WTC11 (cell line): ENCODE measurements around the gene CLEC1A. TPM values are rescaled to one million over a fixed set of nuclear protein-coding genes. Genes with fewer than 3 reads are reported as not detected.

Experiments
- ATAC-seq: fragments of 200-7000 bp; cut with Tn5 transposase; 2 replicates; pipeline ENCODE4 v1.10.0; 2021; ENCODE audit warnings: mild to moderate bottlenecking, moderate library complexity
- CTCF ChIA-PET: fragments of 300-600 bp; sonication (Branson Sonifier 250); formaldehyde crosslinking; loops from one replicate; lab custom pipeline; 2021; ENCODE audit warnings: antibody characterized with exemption; lab: Charles Lee
- POLR2A ChIA-PET: fragments of 350-600 bp; sonication (Branson Sonifier 250); formaldehyde crosslinking; loops from one replicate; lab custom pipeline; 2021; ENCODE audit warnings: antibody characterized with exemption; lab: Charles Lee
- DNase-seq: peaks from one replicate; pipeline ENCODE4 v3.0.0; 2021; ENCODE audit warnings: low spot score
- H3K27ac Mint-ChIP-seq: 2 replicates; pipeline ENCODE4 v1.8.0; 2021; ENCODE audit warnings: mixed read lengths
- H3K27me3 Mint-ChIP-seq: 2 replicates; pipeline ENCODE4 v1.8.0; 2021; ENCODE audit warnings: low read depth, mild to moderate bottlenecking, moderate library complexity, mixed read lengths
- H3K36me3 Mint-ChIP-seq: 2 replicates; pipeline ENCODE4 v1.8.0; 2021; ENCODE audit warnings: mixed read lengths
- H3K4me1 Mint-ChIP-seq: 2 replicates; pipeline ENCODE4 v1.8.0; 2022; ENCODE audit warnings: mixed read lengths
- H3K4me3 Mint-ChIP-seq: 2 replicates; pipeline ENCODE4 v1.8.0; 2021; ENCODE audit warnings: mild to moderate bottlenecking, moderate library complexity, mixed read lengths
- H3K9me3 Mint-ChIP-seq: 2 replicates; pipeline ENCODE4 v1.8.0; 2021; ENCODE audit warnings: mixed read lengths
- ETV6 ChIP-seq: sonication (generic); formaldehyde crosslinking; IDR thresholded peaks from 2 replicates; pipeline ENCODE4 v1.8.1; 2022; ENCODE audit warnings: mild to moderate bottlenecking, missing genetic modification reagents
- FOXJ3 ChIP-seq: sonication (generic); formaldehyde crosslinking; IDR thresholded peaks from 2 replicates; pipeline ENCODE4 v1.9.0; 2021; ENCODE audit warnings: missing genetic modification reagents, mild to moderate bottlenecking, borderline replicate concordance
- JAZF1 ChIP-seq: fragments of 250-450 bp; sonication (Bioruptor Pico); IDR thresholded peaks from 2 replicates; pipeline ENCODE4 v1.9.0; 2021; ENCODE audit warnings: moderate library complexity, mild to moderate bottlenecking, inconsistent platforms
- KAT7 ChIP-seq: sonication (generic); formaldehyde crosslinking; IDR thresholded peaks from 2 replicates; pipeline ENCODE4 v1.8.1; 2023; ENCODE audit warnings: missing genetic modification reagents, mild to moderate bottlenecking, borderline replicate concordance
- NR1H2 ChIP-seq: sonication (generic); formaldehyde crosslinking; IDR thresholded peaks from 2 replicates; pipeline ENCODE4 v1.9.0; 2021; ENCODE audit warnings: mild to moderate bottlenecking, moderate library complexity, missing genetic modification reagents
- SP1 ChIP-seq: sonication (generic); formaldehyde crosslinking; conservative IDR thresholded peaks from 2 replicates; pipeline ENCODE4 v1.8.1; 2022; ENCODE audit warnings: missing genetic modification reagents
- ZNF396 ChIP-seq: fragments of 250-450 bp; sonication (Bioruptor Pico); IDR thresholded peaks from 2 replicates; pipeline ENCODE4 v1.8.0; 2021; ENCODE audit warnings: mild to moderate bottlenecking, moderate library complexity, borderline replicate concordance
- total RNA-seq: library from RNA; stranded (reverse); gene quantifications from 3 replicates; pipeline ENCODE4 v1.2.3, GENCODE V29; 2021
- TF ChIP-seq, protein P1 (sequence below): sonication (generic); formaldehyde crosslinking; IDR thresholded peaks from 2 replicates; pipeline ENCODE4 v1.8.1; 2022; ENCODE audit warnings: low read depth, missing genetic modification reagents, borderline replicate concordance
- TF ChIP-seq, protein P2 (sequence below): fragments of 250-450 bp; sonication (Bioruptor Pico); IDR thresholded peaks from 2 replicates; pipeline ENCODE4 v1.9.0; 2021; ENCODE audit warnings: mild to moderate bottlenecking, borderline replicate concordance
- TF ChIP-seq, protein P3 (sequence below): sonication (generic); formaldehyde crosslinking; IDR thresholded peaks from 2 replicates; pipeline ENCODE4 v1.8.1; 2023; ENCODE audit warnings: mild to moderate bottlenecking, missing genetic modification reagents
- TF ChIP-seq, protein P4 (sequence below): sonication (generic); formaldehyde crosslinking; IDR thresholded peaks from 2 replicates; pipeline ENCODE4 v1.8.1; 2023; ENCODE audit warnings: mild to moderate bottlenecking, missing genetic modification reagents, moderate library complexity
- TF ChIP-seq, protein P5 (sequence below): sonication (generic); formaldehyde crosslinking; IDR thresholded peaks from 2 replicates; pipeline ENCODE4 v1.8.0; 2022; ENCODE audit warnings: missing genetic modification reagents
- TF ChIP-seq, protein P6 (sequence below): fragments of 250-450 bp; sonication (Bioruptor Pico); IDR thresholded peaks from 2 replicates; pipeline ENCODE4 v1.9.0; 2021; ENCODE audit warnings: mild to moderate bottlenecking

Gene CLEC1A
- total RNA-seq, 1 experiment from 2014 or later: not detected

DNA sequence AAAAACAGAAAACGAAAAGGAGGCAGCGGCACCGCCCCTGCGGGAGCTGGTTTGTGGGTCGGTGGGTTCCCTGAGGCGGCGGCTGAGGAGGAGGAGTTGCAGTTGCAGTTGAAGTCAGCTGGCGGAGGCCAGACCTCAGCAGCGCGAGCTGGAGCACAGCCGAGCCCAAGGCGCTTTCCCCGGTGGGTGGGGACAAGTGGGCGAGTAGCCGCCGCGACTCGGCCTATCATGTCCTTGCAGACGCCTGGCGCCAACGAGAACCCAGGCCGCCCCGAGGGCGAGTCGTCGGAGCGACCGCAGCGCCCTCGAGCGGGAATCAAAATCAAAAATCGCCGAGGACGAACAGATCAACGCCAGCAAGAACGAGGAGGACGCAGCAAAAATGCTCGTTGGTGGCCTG, 12.7 kb upstream of the CLEC1A start (continued):
- TF ChIP-seq, protein P1, sequence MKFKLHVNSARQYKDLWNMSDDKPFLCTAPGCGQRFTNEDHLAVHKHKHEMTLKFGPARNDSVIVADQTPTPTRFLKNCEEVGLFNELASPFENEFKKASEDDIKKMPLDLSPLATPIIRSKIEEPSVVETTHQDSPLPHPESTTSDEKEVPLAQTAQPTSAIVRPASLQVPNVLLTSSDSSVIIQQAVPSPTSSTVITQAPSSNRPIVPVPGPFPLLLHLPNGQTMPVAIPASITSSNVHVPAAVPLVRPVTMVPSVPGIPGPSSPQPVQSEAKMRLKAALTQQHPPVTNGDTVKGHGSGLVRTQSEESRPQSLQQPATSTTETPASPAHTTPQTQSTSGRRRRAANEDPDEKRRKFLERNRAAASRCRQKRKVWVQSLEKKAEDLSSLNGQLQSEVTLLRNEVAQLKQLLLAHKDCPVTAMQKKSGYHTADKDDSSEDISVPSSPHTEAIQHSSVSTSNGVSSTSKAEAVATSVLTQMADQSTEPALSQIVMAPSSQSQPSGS (CRISPR knock-in tag): no peak
- TF ChIP-seq ETV6 (CRISPR knock-in tag): no peak
- TF ChIP-seq, protein P2, sequence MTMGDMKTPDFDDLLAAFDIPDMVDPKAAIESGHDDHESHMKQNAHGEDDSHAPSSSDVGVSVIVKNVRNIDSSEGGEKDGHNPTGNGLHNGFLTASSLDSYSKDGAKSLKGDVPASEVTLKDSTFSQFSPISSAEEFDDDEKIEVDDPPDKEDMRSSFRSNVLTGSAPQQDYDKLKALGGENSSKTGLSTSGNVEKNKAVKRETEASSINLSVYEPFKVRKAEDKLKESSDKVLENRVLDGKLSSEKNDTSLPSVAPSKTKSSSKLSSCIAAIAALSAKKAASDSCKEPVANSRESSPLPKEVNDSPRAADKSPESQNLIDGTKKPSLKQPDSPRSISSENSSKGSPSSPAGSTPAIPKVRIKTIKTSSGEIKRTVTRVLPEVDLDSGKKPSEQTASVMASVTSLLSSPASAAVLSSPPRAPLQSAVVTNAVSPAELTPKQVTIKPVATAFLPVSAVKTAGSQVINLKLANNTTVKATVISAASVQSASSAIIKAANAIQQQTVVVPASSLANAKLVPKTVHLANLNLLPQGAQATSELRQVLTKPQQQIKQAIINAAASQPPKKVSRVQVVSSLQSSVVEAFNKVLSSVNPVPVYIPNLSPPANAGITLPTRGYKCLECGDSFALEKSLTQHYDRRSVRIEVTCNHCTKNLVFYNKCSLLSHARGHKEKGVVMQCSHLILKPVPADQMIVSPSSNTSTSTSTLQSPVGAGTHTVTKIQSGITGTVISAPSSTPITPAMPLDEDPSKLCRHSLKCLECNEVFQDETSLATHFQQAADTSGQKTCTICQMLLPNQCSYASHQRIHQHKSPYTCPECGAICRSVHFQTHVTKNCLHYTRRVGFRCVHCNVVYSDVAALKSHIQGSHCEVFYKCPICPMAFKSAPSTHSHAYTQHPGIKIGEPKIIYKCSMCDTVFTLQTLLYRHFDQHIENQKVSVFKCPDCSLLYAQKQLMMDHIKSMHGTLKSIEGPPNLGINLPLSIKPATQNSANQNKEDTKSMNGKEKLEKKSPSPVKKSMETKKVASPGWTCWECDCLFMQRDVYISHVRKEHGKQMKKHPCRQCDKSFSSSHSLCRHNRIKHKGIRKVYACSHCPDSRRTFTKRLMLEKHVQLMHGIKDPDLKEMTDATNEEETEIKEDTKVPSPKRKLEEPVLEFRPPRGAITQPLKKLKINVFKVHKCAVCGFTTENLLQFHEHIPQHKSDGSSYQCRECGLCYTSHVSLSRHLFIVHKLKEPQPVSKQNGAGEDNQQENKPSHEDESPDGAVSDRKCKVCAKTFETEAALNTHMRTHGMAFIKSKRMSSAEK (CRISPR knock-in tag): no peak
- TF ChIP-seq, protein P3, sequence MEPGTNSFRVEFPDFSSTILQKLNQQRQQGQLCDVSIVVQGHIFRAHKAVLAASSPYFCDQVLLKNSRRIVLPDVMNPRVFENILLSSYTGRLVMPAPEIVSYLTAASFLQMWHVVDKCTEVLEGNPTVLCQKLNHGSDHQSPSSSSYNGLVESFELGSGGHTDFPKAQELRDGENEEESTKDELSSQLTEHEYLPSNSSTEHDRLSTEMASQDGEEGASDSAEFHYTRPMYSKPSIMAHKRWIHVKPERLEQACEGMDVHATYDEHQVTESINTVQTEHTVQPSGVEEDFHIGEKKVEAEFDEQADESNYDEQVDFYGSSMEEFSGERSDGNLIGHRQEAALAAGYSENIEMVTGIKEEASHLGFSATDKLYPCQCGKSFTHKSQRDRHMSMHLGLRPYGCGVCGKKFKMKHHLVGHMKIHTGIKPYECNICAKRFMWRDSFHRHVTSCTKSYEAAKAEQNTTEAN (CRISPR knock-in tag): no peak
- TF ChIP-seq, protein P4, sequence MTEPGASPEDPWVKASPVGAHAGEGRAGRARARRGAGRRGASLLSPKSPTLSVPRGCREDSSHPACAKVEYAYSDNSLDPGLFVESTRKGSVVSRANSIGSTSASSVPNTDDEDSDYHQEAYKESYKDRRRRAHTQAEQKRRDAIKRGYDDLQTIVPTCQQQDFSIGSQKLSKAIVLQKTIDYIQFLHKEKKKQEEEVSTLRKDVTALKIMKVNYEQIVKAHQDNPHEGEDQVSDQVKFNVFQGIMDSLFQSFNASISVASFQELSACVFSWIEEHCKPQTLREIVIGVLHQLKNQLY: no peak
- TF ChIP-seq ZNF396 (CRISPR knock-in tag): no peak
- TF ChIP-seq, all 79 proteins: peak for 0

DNA sequence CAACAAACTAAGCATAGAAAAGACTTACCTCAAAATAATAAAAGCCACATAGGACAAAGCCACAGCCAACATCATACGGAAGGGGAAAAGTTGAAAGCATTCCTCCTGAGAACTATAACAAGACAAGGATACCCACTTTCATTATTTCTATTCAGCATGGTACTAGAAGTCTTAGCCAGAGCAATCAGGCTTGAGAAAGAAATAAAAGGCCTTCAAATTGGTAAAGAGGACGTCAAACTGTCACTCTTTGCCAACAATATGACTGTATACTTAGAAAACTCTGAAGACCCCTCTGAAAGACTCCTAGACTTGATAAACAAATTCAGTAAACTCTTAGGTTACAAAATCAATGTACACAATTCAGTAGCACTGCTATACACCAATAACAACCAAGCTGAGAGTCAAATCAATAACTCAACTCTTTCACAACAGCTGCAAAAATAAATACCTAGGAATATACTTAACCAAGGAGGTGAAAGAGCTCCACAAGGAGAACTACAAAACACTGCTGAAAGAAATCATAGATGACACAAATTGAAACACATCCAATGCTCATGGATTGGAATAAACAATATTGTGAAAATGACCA, 11.6 kb upstream of the CLEC1A start:
- ATAC-seq: no peak
- CTCF ChIA-PET: no interaction called here
- no peaks in the 10 kb centered on the region for H3K4me1 Mint-ChIP-seq

More for the DNA sequence above, 11.6 kb upstream of the CLEC1A start:
- no peak for DNase-seq
- TF ChIP-seq JAZF1 (CRISPR knock-in tag): no peak
- TF ChIP-seq, protein P5, sequence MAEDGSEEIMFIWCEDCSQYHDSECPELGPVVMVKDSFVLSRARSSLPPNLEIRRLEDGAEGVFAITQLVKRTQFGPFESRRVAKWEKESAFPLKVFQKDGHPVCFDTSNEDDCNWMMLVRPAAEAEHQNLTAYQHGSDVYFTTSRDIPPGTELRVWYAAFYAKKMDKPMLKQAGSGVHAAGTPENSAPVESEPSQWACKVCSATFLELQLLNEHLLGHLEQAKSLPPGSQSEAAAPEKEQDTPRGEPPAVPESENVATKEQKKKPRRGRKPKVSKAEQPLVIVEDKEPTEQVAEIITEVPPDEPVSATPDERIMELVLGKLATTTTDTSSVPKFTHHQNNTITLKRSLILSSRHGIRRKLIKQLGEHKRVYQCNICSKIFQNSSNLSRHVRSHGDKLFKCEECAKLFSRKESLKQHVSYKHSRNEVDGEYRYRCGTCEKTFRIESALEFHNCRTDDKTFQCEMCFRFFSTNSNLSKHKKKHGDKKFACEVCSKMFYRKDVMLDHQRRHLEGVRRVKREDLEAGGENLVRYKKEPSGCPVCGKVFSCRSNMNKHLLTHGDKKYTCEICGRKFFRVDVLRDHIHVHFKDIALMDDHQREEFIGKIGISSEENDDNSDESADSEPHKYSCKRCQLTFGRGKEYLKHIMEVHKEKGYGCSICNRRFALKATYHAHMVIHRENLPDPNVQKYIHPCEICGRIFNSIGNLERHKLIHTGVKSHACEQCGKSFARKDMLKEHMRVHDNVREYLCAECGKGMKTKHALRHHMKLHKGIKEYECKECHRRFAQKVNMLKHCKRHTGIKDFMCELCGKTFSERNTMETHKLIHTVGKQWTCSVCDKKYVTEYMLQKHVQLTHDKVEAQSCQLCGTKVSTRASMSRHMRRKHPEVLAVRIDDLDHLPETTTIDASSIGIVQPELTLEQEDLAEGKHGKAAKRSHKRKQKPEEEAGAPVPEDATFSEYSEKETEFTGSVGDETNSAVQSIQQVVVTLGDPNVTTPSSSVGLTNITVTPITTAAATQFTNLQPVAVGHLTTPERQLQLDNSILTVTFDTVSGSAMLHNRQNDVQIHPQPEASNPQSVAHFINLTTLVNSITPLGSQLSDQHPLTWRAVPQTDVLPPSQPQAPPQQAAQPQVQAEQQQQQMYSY (CRISPR knock-in tag): no peak
- TF ChIP-seq NR1H2 (CRISPR knock-in tag): no peak
- no peak for TF ChIP-seq KAT7 (CRISPR knock-in tag)
- TF ChIP-seq, protein P6, sequence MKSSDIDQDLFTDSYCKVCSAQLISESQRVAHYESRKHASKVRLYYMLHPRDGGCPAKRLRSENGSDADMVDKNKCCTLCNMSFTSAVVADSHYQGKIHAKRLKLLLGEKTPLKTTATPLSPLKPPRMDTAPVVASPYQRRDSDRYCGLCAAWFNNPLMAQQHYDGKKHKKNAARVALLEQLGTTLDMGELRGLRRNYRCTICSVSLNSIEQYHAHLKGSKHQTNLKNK (CRISPR knock-in tag): no peak
- TF ChIP-seq SP1 (CRISPR knock-in tag): no peak
- TF ChIP-seq, protein P2 (CRISPR knock-in tag): no peak
- TF ChIP-seq FOXJ3 (CRISPR knock-in tag): no peak
- peaks cover 3% of the 10 kb centered on the region; the same call in 1 of the 2 replicates for H3K36me3 Mint-ChIP-seq
- H3K9me3 Mint-ChIP-seq: peaks cover 21% of the 10 kb centered on the region
- H3K4me3 Mint-ChIP-seq: no peak overlapping the region
- POLR2A ChIA-PET: no interaction called here
- no peak overlapping the region for H3K27ac Mint-ChIP-seq
- no peaks in the 10 kb centered on the region for H3K27me3 Mint-ChIP-seq
